HG02610 (cell line): Measurements from ENCODE around the gene GRK5.

Source experiments
- ATAC-seq: cut with Tn5 transposase; IDR thresholded peaks from one replicate; pipeline ENCODE4 v1.9.1; 2021; ENCODE audit warnings: mild to moderate bottlenecking, moderate library complexity; ENCODE audit not compliant: unreplicated experiment

GRK5 gene

DNA sequence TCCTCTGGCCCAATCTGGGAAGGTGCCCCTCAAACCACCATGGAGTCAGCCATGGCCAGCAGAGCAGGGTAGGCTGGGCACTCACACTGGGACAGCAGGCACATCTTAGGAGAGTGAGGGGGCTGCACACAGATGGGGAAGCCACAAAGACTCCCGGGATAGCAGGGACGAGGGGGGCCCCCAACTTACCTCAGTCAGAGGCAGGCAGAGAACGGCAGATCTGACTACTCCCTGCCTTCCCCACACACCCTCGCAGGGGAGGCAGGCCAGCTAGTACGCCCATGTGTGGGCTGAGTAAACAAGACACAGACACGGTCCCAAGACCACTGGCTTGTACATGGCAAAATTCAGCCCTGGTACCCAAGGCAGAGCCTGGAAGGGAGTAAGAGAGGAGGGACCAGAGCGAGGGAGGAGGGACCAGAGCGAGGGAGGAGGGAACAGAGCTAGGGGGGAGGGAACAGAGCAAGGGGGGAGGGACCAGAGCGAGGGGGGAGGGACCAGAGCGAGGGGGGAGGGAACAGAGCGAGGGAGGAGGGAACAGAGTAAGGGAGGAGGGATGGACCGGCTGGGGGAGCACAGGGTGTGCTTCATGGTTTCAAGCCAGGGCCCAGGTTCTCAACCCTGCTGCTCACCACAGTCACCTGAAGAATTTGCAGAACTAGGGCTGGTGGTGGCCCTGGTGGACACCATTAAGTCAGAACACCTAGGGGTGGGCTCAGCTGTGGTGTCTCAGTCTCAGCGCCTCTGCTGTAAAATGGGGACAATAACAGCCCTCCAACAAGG is 261.4 kb downstream of the GRK5 start:
- ATAC-seq, result no peak

DNA sequence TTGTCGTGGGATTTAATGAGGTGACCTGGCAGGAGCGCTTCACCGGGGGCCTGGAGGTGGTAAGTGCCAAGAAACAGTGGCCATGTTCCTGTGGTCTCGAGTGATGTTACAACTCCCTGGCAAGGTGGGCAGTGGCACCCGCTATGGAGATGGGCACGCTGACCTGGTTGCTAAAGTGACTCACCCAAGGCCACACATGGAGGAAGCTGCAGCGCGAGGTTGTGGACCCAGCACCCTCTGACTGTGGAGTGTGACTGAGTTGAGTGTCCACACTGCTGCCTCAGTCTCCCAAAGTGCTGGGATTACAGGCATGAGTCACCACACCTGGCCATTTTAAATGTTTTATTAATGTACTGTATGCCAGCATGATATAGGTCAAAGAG is 261.9 kb downstream of the GRK5 start:
- no peak for ATAC-seq

DNA sequence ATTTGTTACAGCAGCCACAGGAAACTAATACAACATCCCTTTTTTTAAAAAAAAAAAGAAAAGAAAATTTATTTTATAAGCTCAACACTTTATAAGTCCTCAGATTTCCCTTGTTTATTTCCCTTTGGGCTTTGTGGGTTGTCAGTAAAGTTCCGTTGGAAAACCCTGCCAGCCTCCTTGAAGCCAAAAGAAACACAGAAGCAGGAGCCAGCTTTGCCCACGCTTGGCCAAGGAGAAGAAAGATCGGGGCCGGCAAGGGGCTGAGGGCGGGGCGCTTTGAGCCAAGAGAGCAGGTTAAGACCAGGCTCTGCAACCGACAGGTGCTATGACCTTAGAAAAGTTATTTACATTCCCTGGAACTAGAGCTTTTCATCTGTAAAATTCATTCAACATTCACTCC is 262.5 kb downstream of the GRK5 start:
- no peak for ATAC-seq

DNA sequence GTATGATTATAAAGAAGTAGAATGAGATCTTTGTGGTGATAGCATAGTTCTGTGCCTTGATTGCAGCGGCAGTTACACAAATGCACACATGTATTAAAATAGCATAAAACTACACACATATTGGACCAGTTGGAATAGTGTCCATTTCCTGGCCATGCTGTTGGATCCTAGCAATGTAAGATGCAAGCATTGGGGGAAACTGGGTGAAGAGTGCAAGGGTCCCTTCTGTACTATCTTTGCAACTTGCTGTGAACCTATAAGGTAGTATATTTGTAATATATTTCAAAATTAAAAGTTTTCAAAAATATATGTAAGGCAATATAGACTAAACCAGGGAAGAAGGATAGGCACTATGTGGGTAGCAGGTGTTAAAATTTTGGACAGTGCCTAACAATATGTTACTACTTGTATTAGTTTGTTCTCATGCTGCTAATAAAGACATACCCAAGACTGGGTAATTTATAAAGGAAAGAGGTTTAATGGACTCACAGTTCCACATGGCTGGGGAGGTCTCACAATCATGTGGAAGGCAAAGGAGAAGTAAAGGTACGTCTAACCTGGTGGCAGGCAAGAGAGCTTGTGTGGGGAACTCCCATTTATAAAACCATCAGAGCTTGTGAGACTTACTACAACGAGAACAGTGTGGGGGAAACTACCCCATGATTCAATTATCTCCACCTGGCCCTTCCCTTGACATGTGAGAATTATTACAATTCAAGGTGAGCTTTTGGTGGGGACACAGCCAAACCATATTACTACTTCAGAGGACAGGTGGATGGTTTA is 263.7 kb downstream of the GRK5 start:
- no peak for ATAC-seq

DNA sequence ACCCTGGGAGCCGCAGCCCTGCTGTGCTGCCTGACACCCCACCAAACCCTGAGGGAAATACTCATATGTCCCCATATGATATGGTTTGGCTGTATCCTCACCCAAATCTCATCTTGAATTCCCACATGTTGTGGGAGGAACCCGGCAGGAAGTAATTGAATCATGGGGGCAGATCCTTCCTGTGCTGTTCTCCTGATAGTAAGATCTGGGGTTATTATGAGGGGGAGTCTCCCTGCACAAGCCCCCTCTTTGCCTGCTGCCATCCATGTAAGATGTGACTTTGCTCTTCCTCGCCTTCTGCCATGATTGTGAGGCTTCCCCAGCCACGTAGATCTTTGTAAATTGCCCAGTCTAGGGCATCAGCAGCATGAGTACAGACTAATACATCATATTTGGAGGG is 266.4 kb downstream of the GRK5 start:
- no peak for ATAC-seq

DNA sequence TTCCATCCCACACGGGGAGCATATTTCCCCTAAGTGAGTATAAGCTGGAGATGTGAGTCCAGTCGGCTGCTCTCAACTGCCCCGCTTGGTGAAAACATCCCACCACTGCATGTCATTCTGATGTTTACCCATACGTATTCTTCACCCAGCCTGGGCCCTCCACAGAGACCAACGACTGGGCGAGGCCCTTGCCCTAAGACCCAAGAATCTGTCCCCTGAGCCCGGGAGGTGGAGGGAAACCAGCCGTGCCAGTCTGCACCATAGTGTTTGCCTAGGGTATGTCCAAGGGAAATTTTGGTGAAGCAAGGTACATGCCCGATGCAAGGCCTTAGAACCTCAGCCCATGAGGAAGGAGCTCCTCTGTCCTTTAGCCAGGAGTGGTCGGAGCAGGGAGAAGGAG is 267.2 kb downstream of the GRK5 start:
- no peak for ATAC-seq

DNA sequence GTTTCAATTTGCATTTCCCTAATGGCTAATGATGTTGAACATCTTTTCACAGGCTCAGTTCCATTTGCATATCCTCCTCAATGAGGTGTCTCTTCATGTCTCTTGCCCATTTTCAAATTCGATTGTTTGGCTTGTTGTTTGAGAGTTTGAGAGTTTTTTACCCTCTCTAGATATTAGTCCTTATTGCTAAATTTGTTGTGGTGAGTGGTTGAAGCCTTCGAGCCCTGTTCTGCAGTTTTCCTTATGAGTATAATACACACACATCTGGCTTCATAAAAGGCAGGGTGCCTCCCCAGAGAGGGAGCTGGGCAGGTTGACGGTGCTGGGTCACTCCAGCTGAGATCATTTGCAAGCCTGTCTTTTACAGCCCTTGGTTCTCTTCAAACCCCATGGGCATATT is 270.1 kb downstream of the GRK5 start:
- peak; percentile 89 for ATAC-seq

DNA sequence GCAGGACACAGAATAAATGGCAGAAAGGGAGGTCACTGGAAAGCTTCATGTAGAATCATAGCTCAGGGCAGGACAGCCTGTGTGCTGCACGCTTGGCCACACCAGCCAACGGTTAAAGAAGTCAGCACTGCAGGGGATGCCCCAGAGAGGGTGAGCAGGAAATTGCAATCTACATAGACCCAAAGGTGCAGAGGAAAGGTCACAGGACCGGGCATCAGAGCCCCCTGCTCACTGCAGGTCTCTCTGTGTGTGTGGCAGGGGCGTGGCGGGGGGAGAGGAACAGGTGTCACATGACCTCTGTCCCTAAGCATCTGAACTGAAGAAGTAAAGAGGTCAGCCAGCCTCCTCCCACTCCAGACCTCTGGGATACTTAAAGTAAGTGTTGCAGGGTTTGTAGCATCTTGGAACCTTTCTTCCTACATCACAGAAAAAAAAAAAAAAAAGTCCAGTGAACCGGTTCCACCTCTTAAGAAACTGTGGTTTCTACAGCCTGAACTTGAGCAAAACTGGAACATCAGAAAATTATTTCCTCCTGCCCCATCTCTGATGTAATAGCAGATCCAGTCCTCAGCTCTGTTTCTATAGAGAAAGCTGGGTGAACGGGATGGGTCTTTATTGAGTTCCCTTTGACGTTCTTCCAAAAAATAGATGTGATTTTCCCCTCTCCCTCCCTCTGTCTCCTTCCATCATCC is 270.9 kb downstream of the GRK5 start:
- peak; percentile 77 for ATAC-seq

DNA sequence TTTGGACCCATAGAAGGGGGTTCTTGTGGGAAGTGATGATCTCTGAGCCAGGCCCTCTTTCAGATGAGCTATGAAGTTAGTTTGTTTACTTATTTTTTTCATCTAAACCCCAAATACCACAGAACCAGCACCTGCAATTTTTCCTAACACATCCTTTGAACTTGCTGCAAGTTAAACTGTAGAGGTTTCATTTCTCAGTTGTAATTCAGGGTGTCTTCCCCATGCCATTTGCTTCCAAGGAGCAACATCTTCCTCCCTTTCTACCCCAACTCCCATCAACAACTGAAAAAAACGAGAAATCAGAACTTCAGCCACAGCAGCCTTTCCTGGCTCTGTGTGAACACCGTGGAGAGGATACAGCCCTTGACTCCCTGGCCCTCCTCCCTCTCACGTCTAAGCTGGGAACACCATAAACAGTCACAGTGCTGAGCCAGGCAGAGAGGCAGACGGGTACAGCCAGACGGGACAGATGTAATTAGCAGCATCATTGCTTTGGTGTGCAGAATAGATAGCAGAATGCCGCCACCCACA is 271.5 kb downstream of the GRK5 start:
- no peak for ATAC-seq

DNA sequence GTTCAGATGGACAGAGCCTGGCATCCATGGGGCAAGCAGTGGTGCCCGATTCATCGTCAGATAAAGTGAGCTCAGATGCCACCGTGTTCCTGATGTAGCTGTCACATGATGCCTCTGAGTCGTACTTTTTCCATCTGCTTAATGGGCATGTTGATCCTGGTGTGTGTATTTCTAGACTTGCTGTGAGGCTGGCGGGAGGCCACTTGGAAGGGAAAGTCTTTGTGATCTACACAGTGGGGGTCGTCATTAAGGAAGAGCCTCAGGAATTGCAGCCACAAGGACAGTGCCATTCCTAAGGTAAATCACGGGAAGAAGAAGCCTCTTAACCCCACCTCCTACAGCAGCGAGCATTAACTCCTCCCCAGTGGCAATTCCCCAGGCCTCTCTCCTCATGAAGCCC is 272.2 kb downstream of the GRK5 start:
- no peak for ATAC-seq

DNA sequence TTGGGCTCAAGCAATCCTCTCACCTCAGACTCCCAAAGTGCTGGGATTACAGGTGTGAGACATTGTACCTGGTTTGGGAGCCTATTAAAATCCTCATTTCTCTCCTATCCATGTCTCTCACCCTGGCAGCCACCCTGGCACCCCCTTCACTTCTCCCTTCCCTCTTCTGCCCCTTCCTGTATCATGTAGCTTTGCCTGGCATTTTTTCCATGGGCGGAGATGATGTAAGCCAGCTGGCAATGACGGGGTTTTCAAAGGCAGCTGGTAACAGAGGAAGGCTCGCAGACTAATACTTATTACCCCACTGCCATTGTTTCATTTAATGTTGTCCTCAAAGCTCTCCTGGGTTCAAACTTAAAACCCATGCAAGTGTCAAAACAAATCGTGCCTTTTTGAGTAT is 273.3 kb downstream of the GRK5 start:
- ATAC-seq, result no peak

DNA sequence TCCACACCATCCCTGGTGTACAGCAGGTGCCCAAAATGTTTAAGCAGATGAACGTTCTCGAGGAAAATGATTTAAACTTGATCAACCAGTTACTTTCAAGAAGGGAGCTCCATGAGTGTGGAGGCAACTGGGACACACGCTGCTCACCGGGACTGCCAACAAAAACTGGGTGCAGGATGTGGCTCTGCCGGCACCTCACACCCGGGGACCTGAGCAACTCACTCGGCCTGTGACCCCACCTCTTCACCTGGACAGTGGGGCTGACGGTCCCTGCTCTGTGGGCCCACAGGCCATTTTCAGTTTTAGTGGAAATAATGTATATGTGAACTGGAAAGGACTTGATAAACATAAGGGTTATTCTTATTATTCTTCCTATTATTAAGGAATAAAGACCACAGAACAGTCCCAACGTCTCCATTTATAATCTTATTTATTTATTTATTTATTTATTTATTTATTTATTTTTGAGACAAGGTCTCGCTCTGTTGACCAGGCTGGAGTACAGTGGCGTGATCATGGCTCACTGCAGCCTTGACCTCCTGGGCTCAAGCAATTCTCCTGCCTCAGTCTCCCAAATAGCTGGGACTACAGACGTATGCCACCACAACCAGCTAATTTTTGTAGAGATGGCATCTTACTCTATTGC is 274.5 kb downstream of the GRK5 start:
- ATAC-seq, result no peak

DNA sequence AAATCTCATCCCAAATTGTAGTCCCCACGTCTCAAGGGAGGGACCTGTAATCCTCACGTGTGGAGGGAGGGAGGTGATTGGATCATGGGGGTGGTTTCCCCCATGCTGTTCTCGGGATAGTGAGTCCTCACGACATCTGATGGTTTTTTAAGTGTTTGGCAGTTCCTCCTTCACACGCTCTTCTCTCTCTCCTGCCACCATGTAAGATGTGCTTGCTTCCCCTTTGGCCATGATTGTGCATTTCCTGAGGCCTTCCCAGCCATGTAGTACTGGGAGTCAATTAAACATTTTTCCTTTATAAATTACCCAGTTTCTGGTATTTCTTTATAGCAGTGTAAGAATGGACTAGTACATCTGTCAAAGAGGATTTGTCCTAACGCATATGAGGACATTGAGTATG is 275.6 kb downstream of the GRK5 start:
- ATAC-seq, result no peak

DNA sequence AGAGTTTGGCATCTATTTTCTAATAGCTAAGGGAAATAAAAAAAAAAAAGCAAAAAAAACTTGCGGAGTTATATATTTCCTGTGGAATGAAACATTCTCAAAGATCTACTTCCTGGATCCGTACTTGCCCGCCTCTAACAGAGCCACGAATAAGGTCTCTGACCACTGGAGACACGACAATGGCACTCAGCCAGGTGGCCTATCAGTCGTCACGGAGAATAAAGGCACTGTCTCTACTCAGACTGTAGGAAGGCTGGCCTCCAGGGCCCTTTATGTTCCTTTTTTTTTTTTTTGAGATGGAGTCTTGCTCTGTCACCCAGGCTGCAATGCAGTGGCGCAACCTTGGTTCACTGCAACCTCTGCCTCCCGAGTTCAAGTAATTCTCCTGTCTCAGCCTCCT is 276.5 kb downstream of the GRK5 start:
- no peak for ATAC-seq

DNA sequence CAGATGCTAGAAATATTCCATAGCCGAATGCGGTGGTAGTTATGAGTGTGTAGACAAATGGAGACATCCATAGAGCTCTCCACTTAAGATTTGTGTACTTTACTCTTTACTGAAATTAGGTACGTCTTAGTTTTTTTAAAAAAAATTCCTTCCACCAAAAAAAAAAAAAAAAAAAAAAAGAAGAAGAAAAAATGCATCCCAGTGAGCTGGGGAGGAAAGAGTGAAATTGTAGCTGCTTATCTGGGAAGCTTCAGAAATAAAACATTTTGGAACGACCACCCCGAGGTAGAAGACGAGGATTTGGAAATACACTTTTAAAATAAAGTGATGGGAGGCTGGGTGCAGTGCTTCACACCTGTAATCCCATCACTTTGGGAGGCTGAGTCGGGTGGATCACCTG is 281.3 kb downstream of the GRK5 start:
- no peak for ATAC-seq

DNA sequence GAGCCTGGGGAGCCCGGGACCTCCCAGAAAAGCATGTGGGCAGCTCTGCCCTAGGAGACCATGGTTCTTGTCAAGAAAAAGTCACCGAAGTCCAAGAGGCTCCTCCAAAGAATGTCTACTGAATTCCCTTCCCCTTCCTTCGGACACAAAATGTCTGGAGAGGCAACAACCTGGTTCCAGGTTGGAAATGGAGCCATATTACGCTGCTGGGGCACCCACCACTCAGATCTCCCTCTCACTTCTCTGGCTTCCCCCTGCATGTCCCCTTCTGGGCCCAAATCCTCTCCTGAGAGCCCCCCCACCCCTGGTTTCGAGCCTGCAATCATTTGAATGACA is 282.6 kb downstream of the GRK5 start:
- ATAC-seq, result no peak

DNA sequence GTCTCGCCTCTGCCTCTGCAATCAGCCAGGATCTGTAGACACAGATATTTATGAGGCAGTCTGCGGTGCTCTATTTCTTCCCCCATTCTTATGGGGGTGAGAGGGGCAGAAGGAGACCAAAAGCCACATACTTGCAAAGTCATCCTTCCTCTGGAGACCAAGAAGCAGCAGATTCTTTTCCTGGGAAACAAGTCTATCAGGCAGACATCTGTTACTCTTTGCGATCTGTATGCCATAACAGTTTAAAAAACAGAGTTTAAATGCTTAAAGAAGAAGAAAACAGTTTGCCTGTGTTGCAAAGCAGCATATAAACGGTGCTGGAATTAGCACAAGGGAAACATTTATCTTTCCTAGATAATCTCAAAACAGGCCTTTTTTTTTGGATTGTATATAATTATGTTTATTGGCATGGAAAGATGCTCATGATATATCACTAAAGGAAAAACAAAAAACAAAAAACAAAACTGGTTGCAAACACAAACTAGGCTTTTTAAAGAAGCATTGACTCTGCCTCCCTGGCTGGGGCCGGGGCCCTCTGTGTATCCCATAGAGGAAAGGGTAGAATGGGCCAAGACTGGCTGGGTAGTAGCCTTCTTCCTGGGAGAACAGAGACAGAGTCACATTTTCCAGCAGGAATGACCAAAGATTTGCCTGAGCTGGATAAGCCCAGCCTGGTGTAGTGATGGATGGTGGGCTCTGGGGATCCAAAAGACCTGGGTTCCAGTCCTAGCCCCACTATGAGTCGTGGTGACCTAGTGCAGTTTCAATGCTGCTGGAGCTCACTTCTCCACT is 284.8 kb downstream of the GRK5 start:
- no peak for ATAC-seq

DNA sequence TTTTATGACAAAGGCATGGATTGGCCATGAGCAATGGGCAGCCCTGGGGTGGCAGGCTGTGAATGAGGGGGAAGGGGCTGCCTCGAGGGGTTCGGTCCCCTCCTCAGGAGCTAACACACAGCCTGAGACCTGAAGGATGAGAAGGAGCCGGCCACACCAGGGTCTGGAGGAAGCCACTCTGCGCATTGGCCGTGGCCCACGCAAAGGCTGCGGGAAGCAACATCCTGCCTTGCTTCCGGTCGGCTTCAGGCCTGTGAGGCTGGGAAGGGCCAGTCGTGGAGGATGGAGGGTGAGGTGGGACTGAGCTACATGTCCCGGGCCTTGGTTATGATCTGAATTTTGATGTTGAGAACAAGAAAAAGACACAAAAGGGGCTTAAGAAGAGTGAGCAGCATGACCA is 285.8 kb downstream of the GRK5 start:
- no peak for ATAC-seq

DNA sequence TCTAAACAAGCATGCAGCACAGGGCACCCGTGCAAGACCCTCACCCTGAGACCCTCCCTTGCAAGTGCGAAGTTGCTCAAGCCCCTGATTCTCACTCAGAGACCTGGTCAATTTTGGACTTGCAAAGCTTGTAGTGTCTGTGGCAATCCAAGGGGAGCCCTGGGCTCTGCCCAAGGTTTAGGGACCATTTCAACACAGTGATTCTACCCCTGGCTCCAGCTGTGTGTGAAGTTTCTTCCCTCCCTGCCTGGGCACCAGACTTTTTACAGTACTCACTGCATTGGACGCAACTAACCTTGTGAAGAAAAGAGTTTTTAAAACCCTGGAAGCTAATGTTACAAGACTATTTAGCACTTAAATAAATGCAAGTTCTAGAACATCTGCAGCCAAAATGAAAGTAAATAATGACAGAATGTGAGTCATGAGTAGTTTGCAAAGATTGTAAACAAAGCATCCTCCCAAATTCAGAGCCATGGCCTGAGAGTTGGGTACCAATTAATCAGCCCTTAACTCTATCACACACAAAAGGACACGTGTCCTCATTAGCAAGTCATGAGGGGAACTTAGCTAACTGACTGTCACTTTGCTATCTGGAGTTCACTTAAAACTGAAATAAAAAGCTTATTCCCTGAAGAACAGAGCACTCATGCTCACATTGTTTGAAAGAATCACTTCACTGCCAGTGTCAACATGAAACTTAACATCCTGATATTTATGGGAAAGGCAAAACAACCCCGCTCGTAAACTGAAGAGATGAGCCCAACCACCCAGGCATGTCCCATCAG is 287.1 kb downstream of the GRK5 start:
- ATAC-seq, result no peak

DNA sequence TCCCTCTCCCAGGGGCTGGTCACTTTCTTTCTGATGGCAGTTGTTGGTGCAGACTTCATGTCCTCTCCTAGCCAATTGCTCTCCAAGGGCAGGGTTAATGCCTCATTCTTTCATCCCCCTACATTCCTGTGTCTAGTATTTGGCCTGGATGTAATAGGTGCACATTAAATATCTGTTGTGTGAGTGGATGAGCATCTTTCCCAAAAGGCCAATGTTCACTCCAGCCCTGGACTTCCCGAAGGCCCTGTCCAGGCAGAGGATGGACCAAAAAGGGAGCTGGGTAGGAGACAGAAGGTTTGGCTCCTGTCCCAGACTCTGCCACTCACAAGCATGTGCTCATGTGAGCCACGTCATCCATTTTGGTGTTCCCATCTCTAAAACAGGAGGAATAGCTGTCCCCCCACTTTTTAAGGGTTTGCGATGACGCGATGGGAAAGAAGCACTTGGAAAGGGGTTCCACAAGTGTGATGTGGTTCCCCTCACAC is 287.7 kb downstream of the GRK5 start:
- ATAC-seq, result no peak
